ENCODE measurements around the gene ANKK1. TPM values are rescaled to one million over a fixed set of nuclear protein-coding genes. Genes with fewer than 3 reads are reported as not detected.

Gene ANKK1
- total and polyA plus RNA-seq, 4 donors: 0.01 to 0.08 TPM; not detected in 2

DNA sequence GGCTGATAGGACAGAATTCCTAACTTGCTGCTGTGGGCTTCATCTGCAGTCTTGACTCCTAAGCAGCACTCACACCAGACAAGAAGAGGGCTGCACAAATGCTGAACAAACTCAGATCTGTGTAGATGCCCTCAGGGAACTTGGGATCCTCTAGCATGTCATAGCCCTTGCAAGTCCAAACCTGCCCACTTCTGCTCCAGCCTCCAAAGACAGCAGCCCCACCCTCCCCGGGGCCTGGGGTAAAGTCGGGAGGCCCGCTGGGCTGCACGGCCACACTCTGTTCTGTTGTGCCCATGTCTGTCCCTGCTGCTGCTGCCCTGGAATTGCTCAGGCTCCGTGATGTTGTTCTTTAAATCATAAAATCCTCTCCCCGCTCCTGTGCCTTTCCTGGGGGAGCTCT, 59.4 kb downstream of the ANKK1 start:
- H3K27ac ChIP-seq (ENCODE audit: low read depth in 1 of 2, low read length in 2 of 2): no peak overlapping the region

GRCh38 chr11:113447621-113448315, 60.2 kb downstream of the ANKK1 start:
- TF ChIP-seq NR2F2 (IDR thresholded peaks at IDR 0.05) (no peak), ZBTB33 (IDR thresholded peaks at IDR 0.05) (no peak), YY1 (IDR thresholded peaks at IDR 0.05) (no peak), CTCF (IDR thresholded peaks at IDR 0.05; ENCODE audit: low read depth, low read length, missing input control) (no peak)
- Histone ChIP-seq H3K4me3 (ENCODE audit: low read depth in 1 of 3, low read length in 3 of 3) (no peak overlapping the region), H3K9me3 (ENCODE audit: control insufficient read depth in 4 of 4, low read length in 3 of 4) (no peaks in the 10 kb centered on the region), H3K4me1 (ENCODE audit: control insufficient read depth in 4 of 4, insufficient read depth in 4 of 4, low read length in 3 of 4) (no peaks in the 10 kb centered on the region), H3K27me3 (ENCODE audit: control insufficient read depth in 4 of 4, insufficient read depth in 4 of 4, low read length in 3 of 4) (peaks cover 0 to 3% (median 0%) of the 10 kb centered on the region in 4 donors), H3K36me3 (ENCODE audit: control insufficient read depth in 4 of 4, insufficient read depth in 3 of 4, low read depth in 1 of 4, low read length in 3 of 4) (no peaks in the 10 kb centered on the region), H3K9ac (ENCODE audit: low read depth in 1 of 2, low read length in 2 of 2) (no peak overlapping the region), H3K27ac (ENCODE audit: low read depth in 1 of 2, low read length in 2 of 2) (no peak overlapping the region)
- WGBS: 64% methylated on average over 8 of the region's 8 CpGs
- DNase-seq (ENCODE audit: low spot score): no peak

More for the DNA sequence above, 59.4 kb downstream of the ANKK1 start:
- 71% methylated on average over 6 of the region's 6 CpGs for WGBS
- Histone ChIP-seq H3K9ac (ENCODE audit: low read depth in 1 of 2, low read length in 2 of 2) (no peak overlapping the region), H3K4me3 (ENCODE audit: low read depth in 1 of 3, low read length in 3 of 3) (no peak overlapping the region), H3K36me3 (ENCODE audit: control insufficient read depth in 4 of 4, insufficient read depth in 3 of 4, low read depth in 1 of 4, low read length in 3 of 4) (no peaks in the 10 kb centered on the region), H3K9me3 (ENCODE audit: control insufficient read depth in 4 of 4, low read length in 3 of 4) (no peaks in the 10 kb centered on the region), H3K4me1 (ENCODE audit: control insufficient read depth in 4 of 4, insufficient read depth in 4 of 4, low read length in 3 of 4) (no peaks in the 10 kb centered on the region), H3K27me3 (ENCODE audit: control insufficient read depth in 4 of 4, insufficient read depth in 4 of 4, low read length in 3 of 4) (peaks cover 0 to 8% (median 0%) of the 10 kb centered on the region in 4 donors)
- DNase-seq (ENCODE audit: low spot score): no peak
- TF ChIP-seq JUND (IDR thresholded peaks at IDR 0.05) (no peak), RXRA (IDR thresholded peaks at IDR 0.05) (no peak), FOXA2 (IDR thresholded peaks at IDR 0.05) (no peak), RAD21 (IDR thresholded peaks at IDR 0.05) (no peak), YY1 (IDR thresholded peaks at IDR 0.05) (no peak), TAF1 (conservative IDR thresholded peaks at IDR 0.05) (no peak), ZBTB33 (IDR thresholded peaks at IDR 0.05) (no peak), CTCF (IDR thresholded peaks at IDR 0.05; ENCODE audit: low read depth, low read length, missing input control) (no peak)

Measured in liver (tissue), 9 donors.